Cardiac muscle cell (in vitro differentiated cells and primary cell): ENCODE results near the gene RUNDC1. TPM values are rescaled to one million over a fixed set of nuclear protein-coding genes. Genes with fewer than 3 reads are reported as not detected.
A peak's percentile ranks its signal among the peaks of the same experiment; 100 is the strongest.

Experiments
- DNase-seq, 2 donors: peaks; one replicate each; pipeline versions ENCODE4 v3.0.0 to v3.0.0-alpha.2; 2010 to 2017; ENCODE audit warnings: low read depth in 1 of 2, low spot score in 1 of 2
- H3K27ac ChIP-seq: fragments of 200-600 bp; sonication (generic); 2 replicates; pipeline ENCODE4 v1.5.1; 2016
- H3K27me3 ChIP-seq: fragments of 200-600 bp; sonication (generic); 2 replicates; pipeline ENCODE4 v1.6.0; 2016; ENCODE audit warnings: control low read depth
- H3K36me3 ChIP-seq: fragments of 200-600 bp; sonication (generic); 2 replicates; pipeline ENCODE4 v1.5.1; 2016; ENCODE audit warnings: control low read depth
- H3K4me1 ChIP-seq: fragments of 200-600 bp; sonication (generic); 2 replicates; pipeline ENCODE4 v1.8.1; 2017; ENCODE audit warnings: low read depth, mild to moderate bottlenecking, mixed run types
- H3K4me3 ChIP-seq: fragments of 200-600 bp; sonication (generic); 2 replicates; pipeline ENCODE4 v1.5.1; 2016; ENCODE audit warnings: mild to moderate bottlenecking
- H3K9me3 ChIP-seq: fragments of 200-600 bp; sonication (generic); 2 replicates; pipeline ENCODE4 v1.5.1; 2017; ENCODE audit warnings: low read depth, mild to moderate bottlenecking, control low read depth
- CTCF ChIP-seq: IDR thresholded peaks from 2 replicates; pipeline ENCODE4 v1.5.1; 2012; ENCODE audit warnings: low read depth, mild to moderate bottlenecking, low read length
- polyA plus RNA-seq: library from polyadenylated mRNA; unstranded; fragments of >200 nt; fragmentation: Nextera tagmentation; extraction: Ambion mirVana; gene quantifications from 2 replicates; pipeline ENCODE4 v1.2.1, GENCODE V29; 2016
- total RNA-seq: library from RNA; depleted of rRNA; stranded (reverse); fragments of >200 nt; gene quantifications from 2 replicates; pipeline ENCODE4 v1.2.3, GENCODE V29; 2016

Gene RUNDC1
- total RNA-seq: 20.5 and 28.8 TPM in 2 replicates
- polyA plus RNA-seq: 33.8 and 39.0 TPM in 2 replicates

- TF ChIP-seq CTCF: no peak
- H3K27ac ChIP-seq: peak within 1 kb of the TSS; percentile 100
- H3K4me1 ChIP-seq: peaks cover 20% of the 10 kb centered on the region
Observed at GRCh38 chr17:42980274-42980765, at the start of gene RUNDC1. TSS of gene RUNDC1 (plus strand) at chr17:42980565. CDS start at chr17:42980577, 12 bp downstream.

GRCh38 chr17:42937712-42938596, 42.4 kb upstream of the RUNDC1 start:
- H3K4me1 ChIP-seq: no peaks in the 10 kb centered on the region
- peak; percentile 76 for TF ChIP-seq CTCF
- H3K9me3 ChIP-seq: no peaks in the 10 kb centered on the region
- H3K36me3 ChIP-seq: no peaks in the 10 kb centered on the region
- H3K4me3 ChIP-seq: no peak overlapping the region
- H3K27ac ChIP-seq: no peak overlapping the region
- DNase-seq: peak; percentile 73 to 76
- no peaks in the 10 kb centered on the region for H3K27me3 ChIP-seq

More at GRCh38 chr17:42980274-42980765, at the start of gene RUNDC1:
- no peaks in the 10 kb centered on the region for H3K9me3 ChIP-seq
- no peaks in the 10 kb centered on the region for H3K27me3 ChIP-seq
- peaks cover 4% of the 10 kb centered on the region for H3K36me3 ChIP-seq
- H3K4me3 ChIP-seq: peak within 1 kb of the TSS; percentile 94
- DNase-seq: peak; percentile 90 to 95

- Histone ChIP-seq H3K4me1 (no peaks in the 10 kb centered on the region), H3K9me3 (no peaks in the 10 kb centered on the region), H3K27ac (no peak overlapping the region), H3K27me3 (no peaks in the 10 kb centered on the region), H3K36me3 (peaks cover 3% of the 10 kb centered on the region), H3K4me3 (no peak overlapping the region)
- no peak for DNase-seq
- TF ChIP-seq CTCF: no peak
Observed at GRCh38 chr17:42944211-42944610, 36.2 kb upstream of the RUNDC1 start.

- DNase-seq: no peak
- no peaks in the 10 kb centered on the region for H3K4me1 ChIP-seq
- H3K27me3 ChIP-seq: no peaks in the 10 kb centered on the region
- no peak overlapping the region for H3K27ac ChIP-seq
- H3K36me3 ChIP-seq: peaks cover 18% of the 10 kb centered on the region
- no peak overlapping the region for H3K4me3 ChIP-seq
- H3K9me3 ChIP-seq: no peaks in the 10 kb centered on the region
- no peak for TF ChIP-seq CTCF
Observed at GRCh38 chr17:42946812-42947211, 33.6 kb upstream of the RUNDC1 start.

GRCh38 chr17:42950044-42950783, 30.2 kb upstream of the RUNDC1 start:
- H3K4me1 ChIP-seq: no peaks in the 10 kb centered on the region
- peaks cover 39% of the 10 kb centered on the region for H3K36me3 ChIP-seq
- no peaks in the 10 kb centered on the region for H3K27me3 ChIP-seq
- H3K4me3 ChIP-seq: no peak overlapping the region
- DNase-seq: no peak
- no peak for TF ChIP-seq CTCF
- no peak overlapping the region for H3K27ac ChIP-seq
- H3K9me3 ChIP-seq: no peaks in the 10 kb centered on the region
